Activated CD4-positive, alpha-beta T cell treated with anti-CD3 and anti-CD28 coated beads, Interleukin-2, amount 50 U/mL, for 24 hours (primary cell): ENCODE results near the gene WNT3.
"Not testable (repeated sequence)": the region's sequence is repeated elsewhere in the genome, so short reads cannot be mapped to it uniquely, and the experiment has no call there.

Experiments used
- DNase-seq, 2 donors: peaks; one replicate each; pipeline ENCODE4 v3.0.0-alpha.2; 2020; ENCODE audit warnings: low read depth in 1 of 2, low spot score in 1 of 2

The WNT3 gene

GRCh38 chr17:46818316-46818928 is at the start of gene WNT3:
TSS of gene WNT3 (minus strand) at chr17:46818692. CDS start at chr17:46818597, 95 bp downstream.
- DNase-seq, result peak in 1 of 2 donors; percentile 17

- no peak for DNase-seq
These were observed 48.3 kb upstream of the WNT3 start for GRCh38 chr17:46866747-46867146.

GRCh38 chr17:46866325-46866724 is 47.8 kb upstream of the WNT3 start:
- DNase-seq, result no peak

- no peak for DNase-seq
These were observed 46.6 kb upstream of the WNT3 start for GRCh38 chr17:46865100-46865499.

GRCh38 chr17:46863383-46864121 is 45.1 kb upstream of the WNT3 start:
- no peak for DNase-seq

- no peak for DNase-seq
These were observed 44.5 kb upstream of the WNT3 start for GRCh38 chr17:46862949-46863348.

GRCh38 chr17:46859996-46860395 is 41.5 kb upstream of the WNT3 start:
- no peak for DNase-seq

GRCh38 chr17:46857600-46857999 is 39.1 kb upstream of the WNT3 start:
- no peak for DNase-seq

- no peak for DNase-seq
These were observed 36.5 kb upstream of the WNT3 start for GRCh38 chr17:46854948-46855347.

GRCh38 chr17:46854515-46854914 is 36.0 kb upstream of the WNT3 start:
- no peak for DNase-seq

GRCh38 chr17:46853896-46854444 is 35.5 kb upstream of the WNT3 start:
- no peak for DNase-seq

- DNase-seq, result no peak
These were observed 32.7 kb upstream of the WNT3 start, which contains the start of gene WNT9B for GRCh38 chr17:46851029-46851741. TSS of gene WNT9B (plus strand) at chr17:46851583. CDS start at chr17:46851639, 56 bp downstream.

GRCh38 chr17:46850688-46851028 is 32.2 kb upstream of the WNT3 start:
- DNase-seq, result no peak

- DNase-seq, result no peak
These were observed 30.0 kb upstream of the WNT3 start for GRCh38 chr17:46848534-46848933.

- no peak for DNase-seq
These were observed 29.0 kb upstream of the WNT3 start for GRCh38 chr17:46847204-46848191.

GRCh38 chr17:46842835-46843234 is 24.3 kb upstream of the WNT3 start:
- DNase-seq, result no peak

- no peak for DNase-seq
These were observed 23.3 kb upstream of the WNT3 start for GRCh38 chr17:46841561-46842379.

GRCh38 chr17:46840596-46840995 is 22.1 kb upstream of the WNT3 start:
- DNase-seq, result not testable (repeated sequence)

GRCh38 chr17:46839211-46839610 is 20.7 kb upstream of the WNT3 start:
- no peak for DNase-seq

- no peak for DNase-seq
These were observed 19.0 kb upstream of the WNT3 start for GRCh38 chr17:46837521-46837920.
